Endothelial cell of umbilical vein (primary cell): ENCODE data around the gene ELMO1. TPM values are rescaled to one million over a fixed set of nuclear protein-coding genes. Genes with fewer than 3 reads are reported as not detected.

Source experiments
- BruUV-seq: library from RNA; stranded (reverse); fragments of 400-500 nt; replicated peaks from 2 replicates; lab custom pipeline; 2021; lab: Mats Ljungman, UMichigan
- CTCF ChIA-PET: fragments of 300-600, 350-600 bp; sonication (Branson Sonifier 250); formaldehyde crosslinking; loops from one replicate; lab custom pipeline; 2021; ENCODE audit warnings: antibody characterized with exemption, inconsistent platforms; lab: Charles Lee
- POLR2A ChIA-PET: fragments of 300-600, 350-600 bp; sonication (Branson Sonifier 250); formaldehyde crosslinking; loops from one replicate; lab custom pipeline; 2021; ENCODE audit warnings: antibody characterized with exemption, inconsistent platforms; lab: Charles Lee
- DNase-seq: peaks from one replicate; pipeline ENCODE4 v3.0.0-alpha.2; 2011; ENCODE audit warnings: low read depth, low spot score
- FAIRE-seq: peaks from 2 replicates; lab custom pipeline; 2011; peaks lifted over from hg19 to GRCh38; lab: Jason Lieb, UNC
- H2AFZ ChIP-seq: 2 replicates; pipeline ENCODE4 v1.6.0; 2012; ENCODE audit warnings: low read depth, low read length, control low read depth, inconsistent platforms
- H3K27ac ChIP-seq: 2 replicates; pipeline ENCODE4 v1.5.1; 2011; ENCODE audit warnings: low read depth, mild to moderate bottlenecking, control low read depth, low read length, moderate library complexity; ENCODE audit not compliant: insufficient read depth
- H3K27me3 ChIP-seq, 2 experiments: 2 replicates each; pipeline versions ENCODE4 v1.6.0 to v1.6.1; 2011; ENCODE audit warnings: low read length in 2 of 2, mixed read lengths in 1 of 2; ENCODE audit not compliant: control insufficient read depth in 2 of 2, insufficient read depth in 2 of 2
- H3K36me3 ChIP-seq, 2 experiments: 2 replicates in 1 of 2; 3 replicates in 1 of 2; pipeline ENCODE4 v1.5.1; 2011; ENCODE audit warnings: low read length in 2 of 2, mild to moderate bottlenecking in 1 of 2, moderate library complexity in 1 of 2; ENCODE audit not compliant: control insufficient read depth in 2 of 2, insufficient read depth in 2 of 2; ENCODE audit errors: extremely low read depth in 1 of 2
- H3K4me1 ChIP-seq: 3 replicates; pipeline ENCODE4 v1.5.1; 2011; ENCODE audit warnings: mild to moderate bottlenecking, low read length; ENCODE audit not compliant: control insufficient read depth, insufficient read depth; ENCODE audit errors: extremely low read depth
- H3K4me2 ChIP-seq: 2 replicates; pipeline ENCODE4 v1.6.1; 2011; ENCODE audit warnings: low read length, control low read depth, mixed read lengths; ENCODE audit not compliant: insufficient read depth
- H3K4me3 ChIP-seq, 3 experiments: fragments of 200-600 bp in 1 of 3; sonication (generic), shearing (Covaris generic) in 1 of 3; replicated peaks in 1 of 3; 2 replicates each; pipeline ENCODE4 v1.5.1; 2011 to 2016; ENCODE audit warnings: control low read depth in 3 of 3, low read length in 3 of 3, mild to moderate bottlenecking in 2 of 3, inconsistent platforms in 1 of 3, low read depth in 1 of 3, moderate library complexity in 1 of 3; ENCODE audit not compliant: insufficient read depth in 1 of 3
- H3K79me2 ChIP-seq: 2 replicates; pipeline ENCODE4 v1.6.0; 2012; ENCODE audit warnings: low read length, inconsistent platforms; ENCODE audit not compliant: control insufficient read depth, insufficient read depth
- H3K9ac ChIP-seq: replicated peaks from 2 replicates; pipeline ENCODE3; 2011; ENCODE audit warnings: low read length, control low read depth; ENCODE audit not compliant: insufficient read depth; ENCODE audit errors: extremely low read depth
- H3K9me1 ChIP-seq: replicated peaks from 3 replicates; pipeline ENCODE4 v1.6.0; 2011; ENCODE audit warnings: mild to moderate bottlenecking, low read length; ENCODE audit not compliant: control insufficient read depth, insufficient read depth; ENCODE audit errors: extremely low read depth
- H3K9me3 ChIP-seq: replicated peaks from 2 replicates; pipeline ENCODE4 v1.5.1; 2012; ENCODE audit warnings: low read length, inconsistent platforms; ENCODE audit not compliant: control insufficient read depth, insufficient read depth
- H4K20me1 ChIP-seq: replicated peaks from 2 replicates; pipeline ENCODE3; 2011; ENCODE audit warnings: mild to moderate bottlenecking, low read length; ENCODE audit not compliant: control insufficient read depth, insufficient read depth; ENCODE audit errors: extremely low read depth
- CTCF ChIP-seq, 2 donors: IDR thresholded peaks; 1 replicate in 1 of 2; 2 replicates in 1 of 2; pipeline ENCODE4 v1.5.1; 2011; ENCODE audit warnings: low read length in 2 of 2, mild to moderate bottlenecking in 2 of 2, moderate library complexity in 2 of 2, control low read depth in 1 of 2, inconsistent platforms in 1 of 2, low read depth in 1 of 2; ENCODE audit not compliant: insufficient read depth in 1 of 2; ENCODE audit errors: extremely low read depth in 1 of 2
- EZH2 ChIP-seq: IDR thresholded peaks from 2 replicates; pipeline ENCODE4 v1.6.1; 2012; ENCODE audit warnings: borderline replicate concordance, low read depth, mild to moderate bottlenecking, moderate library complexity, low read length, inconsistent platforms; ENCODE audit not compliant: severe bottlenecking
- FOS ChIP-seq: IDR thresholded peaks from 2 replicates; pipeline ENCODE4 v1.6.1; 2011; ENCODE audit warnings: mild to moderate bottlenecking, low read length, moderate library complexity, borderline replicate concordance; ENCODE audit not compliant: insufficient read depth
- GATA2 ChIP-seq: IDR thresholded peaks from 2 replicates; pipeline ENCODE4 v1.7.0; 2011; ENCODE audit warnings: low read depth, mild to moderate bottlenecking, moderate library complexity, mixed read lengths, low read length; ENCODE audit not compliant: insufficient read length, insufficient read depth
- JUN ChIP-seq: IDR thresholded peaks from 2 replicates; pipeline ENCODE4 v1.6.1; 2011; ENCODE audit warnings: borderline replicate concordance, low read depth; ENCODE audit not compliant: insufficient read length, insufficient read depth
- MAX ChIP-seq: IDR thresholded peaks from 2 replicates; pipeline ENCODE4 v1.6.1; 2011; ENCODE audit not compliant: insufficient read depth, insufficient read length
- MYC ChIP-seq: IDR thresholded peaks from one replicate; pipeline ENCODE4 v1.6.1; 2011; ENCODE audit warnings: mild to moderate bottlenecking, low read depth, low read length
- POLR2A ChIP-seq: IDR thresholded peaks from 2 replicates; pipeline ENCODE4 v1.6.1; 2012; ENCODE audit warnings: low read depth, mild to moderate bottlenecking, control low read depth, low read length
- POLR2AphosphoS5 ChIP-seq: IDR thresholded peaks from 2 replicates; pipeline ENCODE4 v1.6.1; 2012; ENCODE audit warnings: low read depth, mild to moderate bottlenecking, control low read depth, low read length, moderate library complexity; ENCODE audit not compliant: insufficient read depth
- dilution Hi-C: fragments of 300-500 bp; cut with MboI; formaldehyde crosslinking; loops from one replicate; pipeline ENCODE4 v1.15.0; 2019; ENCODE audit warnings: low sequenced_read_pairs; ENCODE audit not compliant: extremely low pct_ligation_motif_present
- intact Hi-C: fragments of 100-400 bp; cut with micrococcal nuclease; formaldehyde crosslinking; loops from one replicate; pipeline ENCODE4 v1.10.0; 2022
- polyA plus RNA-seq, 4 experiments: library from polyadenylated mRNA; depleted of rRNA in 3 of 4; stranded (reverse) in 3 of 4; unstranded in 1 of 4; fragments of >200 nt; gene quantifications; 2 replicates each; pipeline versions ENCODE4 v1.2.1 to v1.2.3, GENCODE V29; 2011 to 2012; ENCODE audit warnings: missing spikeins in 1 of 4
- total RNA-seq: library from RNA; stranded (reverse); gene quantifications from 2 replicates; pipeline ENCODE4 v1.2.3, GENCODE V29; 2021

Gene ELMO1
- total and polyA plus RNA-seq, 2 donors (not counting 3 experiments of a cell fraction or from before 2014, with no cell fraction given) = 17.0 to 30.6 TPM

GRCh38 chr7:37282927-37283326 is 165.7 kb downstream of the ELMO1 start:
- Histone ChIP-seq H3K27me3 (no peaks in the 10 kb centered on the region), H4K20me1 (no peaks in the 10 kb centered on the region), H3K4me1 (peaks cover 8% of the 10 kb centered on the region), H2AFZ (no peak overlapping the region), H3K4me2 (no peak overlapping the region), H3K36me3 (no peaks in the 10 kb centered on the region), H3K27ac (no peak overlapping the region), H3K9me3 (no peaks in the 10 kb centered on the region), H3K9me1 (no peaks in the 10 kb centered on the region), H3K4me3 (no peak overlapping the region), H3K79me2 (no peaks in the 10 kb centered on the region), H3K9ac (no peak overlapping the region)
- intact Hi-C loops (loop anchor here (5.0 kb wide), 1 partner anchor 549 kb away; no protein-coding TSS in a partner anchor), dilution Hi-C loops (no loop called here)
- ChIA-PET POLR2A (no interaction called here), CTCF (interaction anchor here (2.1 to 6.3 kb wide), 5 partner anchors 14 to 228 kb away, joined by 6 to 94 read pairs (median 24); partner anchors contain the start of gene ELMO1)
- no peak for TF ChIP-seq POLR2A
- no peak for TF ChIP-seq MYC
- TF ChIP-seq MAX = no peak
- TF ChIP-seq EZH2 = no peak
- no peak for TF ChIP-seq GATA2
- no peak for TF ChIP-seq CTCF (IDR thresholded peaks at IDR 0.05; ENCODE audit: extremely low read depth in 1 of 2, insufficient read depth in 1 of 2, low read depth in 1 of 2, low read length in 2 of 2)
- TF ChIP-seq POLR2AphosphoS5 = no peak
- no peak for TF ChIP-seq FOS
- no peak for TF ChIP-seq JUN
- DNase-seq (no peak), FAIRE-seq (no peak)
- no TSS peak for BruUV-seq
